Measurements from ENCODE around the gene LRRC4.

LRRC4 gene

DNA sequence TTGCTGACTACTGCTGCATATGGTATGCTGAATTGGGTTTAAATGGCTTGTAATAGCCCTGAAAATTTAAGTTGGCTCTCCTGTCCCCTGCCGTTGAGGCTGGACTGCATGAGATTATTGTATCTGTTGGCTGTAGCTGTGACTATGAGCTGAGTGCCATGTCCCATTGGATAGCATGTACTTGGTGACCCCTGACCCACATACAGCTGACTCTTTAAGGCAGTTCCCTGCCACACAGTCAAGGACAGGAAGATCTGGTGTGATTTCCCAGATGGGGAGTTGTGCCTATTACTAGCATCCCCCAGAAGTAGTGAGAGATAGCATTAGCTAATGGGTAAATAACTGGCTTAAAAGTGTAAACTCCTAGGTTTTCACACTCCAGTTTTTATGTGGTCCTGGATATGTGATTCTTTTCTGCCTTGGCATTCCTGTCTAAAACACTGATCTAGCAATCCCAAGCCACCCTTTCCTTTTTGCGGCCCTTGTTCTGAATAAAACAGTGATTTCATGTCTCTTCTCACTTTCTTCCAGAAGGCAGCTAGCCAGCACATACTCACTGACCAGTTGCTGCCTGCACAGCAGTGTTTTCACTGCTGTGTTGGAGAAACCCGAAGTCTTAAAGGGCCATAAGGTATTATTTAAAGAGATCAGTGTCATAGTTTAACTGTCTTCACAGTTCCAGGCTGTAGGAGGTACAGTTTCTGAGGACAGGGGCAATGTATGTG, 35.9 kb downstream of the LRRC4 start:
- peak; percentile 59 for DNase-seq (ENCODE audit: low read depth)

GRCh38 chr7:127993987-127994386, 37.2 kb downstream of the LRRC4 start:
- DNase-seq (ENCODE audit: low read depth) = no peak
- TF ChIP-seq, protein P1, sequence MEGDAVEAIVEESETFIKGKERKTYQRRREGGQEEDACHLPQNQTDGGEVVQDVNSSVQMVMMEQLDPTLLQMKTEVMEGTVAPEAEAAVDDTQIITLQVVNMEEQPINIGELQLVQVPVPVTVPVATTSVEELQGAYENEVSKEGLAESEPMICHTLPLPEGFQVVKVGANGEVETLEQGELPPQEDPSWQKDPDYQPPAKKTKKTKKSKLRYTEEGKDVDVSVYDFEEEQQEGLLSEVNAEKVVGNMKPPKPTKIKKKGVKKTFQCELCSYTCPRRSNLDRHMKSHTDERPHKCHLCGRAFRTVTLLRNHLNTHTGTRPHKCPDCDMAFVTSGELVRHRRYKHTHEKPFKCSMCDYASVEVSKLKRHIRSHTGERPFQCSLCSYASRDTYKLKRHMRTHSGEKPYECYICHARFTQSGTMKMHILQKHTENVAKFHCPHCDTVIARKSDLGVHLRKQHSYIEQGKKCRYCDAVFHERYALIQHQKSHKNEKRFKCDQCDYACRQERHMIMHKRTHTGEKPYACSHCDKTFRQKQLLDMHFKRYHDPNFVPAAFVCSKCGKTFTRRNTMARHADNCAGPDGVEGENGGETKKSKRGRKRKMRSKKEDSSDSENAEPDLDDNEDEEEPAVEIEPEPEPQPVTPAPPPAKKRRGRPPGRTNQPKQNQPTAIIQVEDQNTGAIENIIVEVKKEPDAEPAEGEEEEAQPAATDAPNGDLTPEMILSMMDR (conservative IDR thresholded peaks at IDR 0.05; ENCODE audit: low read length) = no peak
- no peak overlapping the region for H3K4me3 ChIP-seq (ENCODE audit: low read length)

More for the DNA sequence above, 35.9 kb downstream of the LRRC4 start:
- no peak overlapping the region for H3K4me3 ChIP-seq (ENCODE audit: low read length)
- TF ChIP-seq, protein P1 (conservative IDR thresholded peaks at IDR 0.05; ENCODE audit: low read length) = no peak

- no peak overlapping the region for H3K4me3 ChIP-seq (ENCODE audit: low read length)
- no peak for DNase-seq (ENCODE audit: low read depth)
- TF ChIP-seq, protein P1 (conservative IDR thresholded peaks at IDR 0.05; ENCODE audit: low read length) = no peak
Measured at GRCh38 chr7:127993317-127993716, 37.9 kb downstream of the LRRC4 start.

GRCh38 chr7:127988751-127989150, 42.5 kb downstream of the LRRC4 start:
- no peak overlapping the region for H3K4me3 ChIP-seq (ENCODE audit: low read length)
- TF ChIP-seq, protein P1 (conservative IDR thresholded peaks at IDR 0.05; ENCODE audit: low read length) = no peak
- no peak for DNase-seq (ENCODE audit: low read depth)

DNA sequence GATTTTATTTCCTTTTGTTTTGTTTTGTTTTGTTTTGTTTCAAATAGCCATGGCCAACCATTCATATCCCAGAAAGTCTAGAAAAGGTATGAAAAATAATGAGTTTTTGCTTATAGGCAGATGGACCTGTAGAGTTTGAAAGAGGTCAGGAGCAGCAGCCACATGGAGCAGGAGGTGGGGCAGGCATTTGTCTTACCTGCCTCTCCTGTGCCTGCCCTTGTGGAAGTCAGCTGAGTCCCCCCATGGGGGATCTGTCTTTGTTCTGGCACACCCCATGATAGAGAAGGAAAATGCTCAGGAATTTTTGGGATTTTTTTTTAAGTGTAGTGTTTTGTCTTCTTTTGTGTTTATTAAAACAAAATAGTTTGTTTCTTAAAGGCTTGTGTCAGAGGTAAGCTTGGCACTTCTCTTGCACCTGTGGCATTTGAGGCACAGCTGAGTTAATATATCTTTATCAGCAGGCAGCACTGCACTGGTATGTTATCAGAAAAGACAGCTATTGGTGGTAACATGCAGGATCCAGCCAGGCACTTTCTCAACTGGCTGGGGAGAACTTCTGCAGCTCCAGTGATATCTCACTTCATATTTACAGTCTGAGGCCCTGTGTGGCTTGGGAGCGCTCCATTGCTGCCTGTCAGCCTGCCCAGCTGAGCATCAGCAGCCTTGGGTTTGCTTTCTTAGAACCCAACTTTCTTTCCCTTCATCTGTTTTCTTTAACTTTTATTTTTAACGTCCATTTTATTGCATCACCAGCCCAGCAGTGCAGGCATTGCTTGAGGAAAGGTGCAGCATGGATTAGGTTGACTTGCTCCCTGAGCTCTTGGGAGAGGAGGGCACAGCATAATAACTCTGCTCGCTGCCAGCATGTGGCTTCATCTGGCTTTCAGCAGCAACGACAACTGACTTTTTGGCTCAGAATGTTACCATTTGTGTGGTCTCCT, 44.4 kb downstream of the LRRC4 start:
- no peak for DNase-seq (ENCODE audit: low read depth)
- TF ChIP-seq, protein P1 (conservative IDR thresholded peaks at IDR 0.05; ENCODE audit: low read length) = no peak
- H3K4me3 ChIP-seq (ENCODE audit: low read length) = no peak overlapping the region

DNA sequence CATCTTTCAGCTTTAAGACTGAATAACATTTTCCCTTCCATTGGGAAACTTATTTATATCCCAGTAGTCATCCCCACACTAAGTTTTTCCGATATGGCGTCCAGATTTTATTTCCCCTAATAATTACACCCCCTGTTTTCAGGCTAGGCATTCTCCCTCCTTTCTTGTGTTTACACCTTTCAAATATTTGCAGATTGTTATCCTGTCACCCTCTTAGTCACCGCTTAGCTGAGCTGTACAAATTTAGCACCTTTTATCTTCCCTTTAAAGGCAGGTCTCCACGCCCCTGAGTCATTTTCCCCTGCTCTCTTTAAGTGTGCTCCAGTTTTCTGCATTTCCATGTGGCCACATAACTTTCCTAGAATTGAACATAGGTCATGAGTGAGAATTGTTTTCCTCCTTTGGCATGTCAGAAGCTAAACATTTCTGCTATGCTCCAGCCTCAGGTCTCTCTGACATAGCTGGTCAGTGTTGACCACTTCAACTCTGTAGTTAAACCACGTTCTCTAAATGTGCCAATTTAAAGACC, 47.4 kb downstream of the LRRC4 start:
- TF ChIP-seq, protein P1 (conservative IDR thresholded peaks at IDR 0.05; ENCODE audit: low read length) = no peak
- no peak for DNase-seq (ENCODE audit: low read depth)
- no peak overlapping the region for H3K4me3 ChIP-seq (ENCODE audit: low read length)

All from AG10803 (cell line).